Activated CD8-positive, alpha-beta T cell treated with anti-CD3 and anti-CD28 coated beads, Interleukin-2, amount 10 ng/mL, durations not matched to agents 7 days and 5 days (primary cell): ENCODE results near the gene MACC1. TPM values are rescaled to one million over a fixed set of nuclear protein-coding genes. Genes with fewer than 3 reads are reported as not detected.
"Not testable (repeated sequence)": the region's sequence is repeated elsewhere in the genome, so short reads cannot be mapped to it uniquely, and the experiment has no call there.

ENCODE experiments used
- ATAC-seq: fragments of 150-1000 bp; cut with Tn5 transposase; one replicate; pipeline ENCODE4 v1.10.0; 2021; ENCODE audit warnings: moderate library complexity
- CTCF ChIA-PET: fragments of 350-600 bp; sonication (Branson Sonifier 250); formaldehyde crosslinking; loops from one replicate; lab custom pipeline; 2021; ENCODE audit warnings: antibody characterized with exemption; lab: Charles Lee
- POLR2A ChIA-PET: fragments of 350-600 bp; sonication (Branson Sonifier 250); formaldehyde crosslinking; loops from one replicate; lab custom pipeline; 2021; ENCODE audit warnings: antibody characterized with exemption; lab: Charles Lee
- DNase-seq: peaks from one replicate; pipeline ENCODE4 v3.0.0-alpha.2; 2020
- H3K27ac Mint-ChIP-seq: one replicate; pipeline ENCODE4 v1.8.0; 2021; ENCODE audit warnings: mild to moderate bottlenecking, mixed read lengths
- H3K27me3 Mint-ChIP-seq: one replicate; pipeline ENCODE4 v1.8.0; 2021; ENCODE audit warnings: low read depth, mixed read lengths
- H3K36me3 Mint-ChIP-seq: one replicate; pipeline ENCODE4 v1.8.0; 2021; ENCODE audit warnings: low read depth, mixed read lengths
- H3K4me1 Mint-ChIP-seq: one replicate; pipeline ENCODE4 v1.8.0; 2021; ENCODE audit warnings: low read depth, mixed read lengths
- H3K4me3 Mint-ChIP-seq: one replicate; pipeline ENCODE4 v1.8.0; 2021; ENCODE audit warnings: mild to moderate bottlenecking, mixed read lengths
- H3K9me3 Mint-ChIP-seq: one replicate; pipeline ENCODE4 v1.8.0; 2022; ENCODE audit warnings: mixed read lengths; ENCODE audit not compliant: insufficient read depth
- total RNA-seq, 2 experiments: library from RNA; stranded (reverse); gene quantifications; one replicate each; pipeline ENCODE4 v1.2.3, GENCODE V29; 2021

The MACC1 gene
- total RNA-seq, 2 experiments from 2014 or later: 0.39 to 0.55 TPM

DNA sequence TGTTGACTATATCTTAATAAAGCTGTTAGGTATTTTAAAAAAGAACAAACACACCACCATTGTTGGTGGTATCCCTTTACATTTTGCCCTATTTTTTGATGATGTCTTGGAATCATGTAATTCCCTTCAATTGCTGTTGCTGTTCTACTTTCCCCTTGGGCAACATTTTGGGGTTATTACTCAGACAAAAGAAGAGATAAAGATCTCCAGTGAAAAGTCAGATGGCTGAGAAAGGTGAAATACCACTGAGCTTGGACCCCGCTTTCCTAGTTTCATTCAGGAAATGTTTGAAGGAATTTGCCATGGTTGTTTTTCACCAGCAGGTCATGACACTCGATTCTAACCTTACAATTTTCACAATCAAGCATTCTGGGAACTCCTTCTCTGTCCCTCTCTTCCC lies 84.6 kb downstream of the MACC1 start:
- Mint-ChIP-seq H3K27me3 (no peaks in the 10 kb centered on the region), H3K36me3 (no peaks in the 10 kb centered on the region), H3K27ac (no peak overlapping the region), H3K4me1 (no peaks in the 10 kb centered on the region), H3K4me3 (no peak overlapping the region), H3K9me3 (no peaks in the 10 kb centered on the region)
- ATAC-seq (no peak), DNase-seq (no peak)
- ChIA-PET CTCF (no interaction called here), POLR2A (no interaction called here)

DNA sequence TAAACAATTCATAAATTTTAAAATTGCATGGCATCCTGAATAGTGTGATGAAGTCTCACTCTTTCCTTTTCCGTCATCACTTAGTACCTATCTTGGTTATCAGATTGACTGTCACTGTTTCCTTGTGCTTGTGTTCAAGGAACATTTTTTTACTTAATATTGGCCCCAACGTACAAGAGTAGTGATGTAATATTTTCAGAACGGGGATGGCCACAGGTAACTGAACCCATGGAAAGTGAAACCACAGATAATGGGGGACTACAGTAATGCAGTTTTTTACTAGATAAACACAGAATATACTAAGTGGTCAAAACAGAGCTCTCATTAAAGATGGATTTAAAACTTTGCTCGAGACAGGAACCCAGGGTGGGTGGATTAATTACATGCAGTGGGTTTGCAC lies 85.4 kb downstream of the MACC1 start:
- no peaks in the 10 kb centered on the region for H3K9me3 Mint-ChIP-seq
- no peaks in the 10 kb centered on the region for H3K4me1 Mint-ChIP-seq
- no peaks in the 10 kb centered on the region for H3K36me3 Mint-ChIP-seq
- DNase-seq (no peak), ATAC-seq (no peak)
- H3K27ac Mint-ChIP-seq: no peak overlapping the region
- peaks cover 2% of the 10 kb centered on the region for H3K27me3 Mint-ChIP-seq
- no peak overlapping the region for H3K4me3 Mint-ChIP-seq
- CTCF ChIA-PET: no interaction called here
- POLR2A ChIA-PET: no interaction called here

DNA sequence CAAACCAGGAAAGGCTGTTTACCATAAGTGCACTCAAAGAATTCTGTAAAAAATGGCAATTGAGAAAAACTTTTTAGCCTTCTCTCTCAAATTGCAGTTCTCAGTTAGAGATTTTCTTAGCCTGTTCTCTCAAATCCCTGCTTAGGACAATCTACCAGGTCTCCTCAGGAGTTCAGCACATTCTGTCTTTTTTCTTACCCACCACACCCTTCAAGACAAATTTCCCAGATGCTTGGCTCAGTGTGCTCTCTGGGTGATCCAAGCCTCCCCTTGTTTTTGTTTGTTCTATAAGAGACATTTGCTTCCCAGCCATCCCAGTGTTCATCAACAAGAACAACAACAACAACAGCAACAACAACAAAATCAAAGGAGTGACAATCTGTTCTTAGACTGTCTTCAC lies 87.3 kb downstream of the MACC1 start:
- Mint-ChIP-seq H3K27me3 (peaks cover 4% of the 10 kb centered on the region), H3K27ac (no peak overlapping the region), H3K36me3 (no peaks in the 10 kb centered on the region), H3K4me3 (no peak overlapping the region), H3K4me1 (no peaks in the 10 kb centered on the region), H3K9me3 (no peaks in the 10 kb centered on the region)
- ChIA-PET CTCF (no interaction called here), POLR2A (no interaction called here)
- DNase-seq: no peak
- ATAC-seq: no peak

DNA sequence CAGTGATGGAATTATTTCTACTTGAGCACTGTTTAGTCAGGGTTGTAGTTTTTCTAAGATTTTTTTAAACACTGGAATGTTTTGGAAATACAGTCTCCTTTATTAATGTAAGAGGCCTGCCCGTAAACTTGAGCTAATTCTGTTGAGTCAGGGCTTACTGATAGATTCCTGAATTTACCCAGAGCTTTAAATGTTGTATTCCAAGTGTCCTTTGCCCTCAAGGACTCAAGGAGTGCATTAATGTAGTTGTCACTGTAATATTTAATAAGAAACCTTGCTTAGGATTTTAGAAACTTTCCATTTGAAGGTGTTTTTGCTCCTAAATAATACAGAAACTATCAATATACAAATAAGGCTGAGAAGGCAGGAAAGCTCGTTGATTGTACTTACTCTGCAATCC lies 89.2 kb downstream of the MACC1 start:
- Mint-ChIP-seq H3K36me3 (no peaks in the 10 kb centered on the region), H3K4me3 (no peak overlapping the region), H3K27ac (no peak overlapping the region), H3K4me1 (no peaks in the 10 kb centered on the region), H3K9me3 (no peaks in the 10 kb centered on the region), H3K27me3 (peaks cover 4% of the 10 kb centered on the region)
- ChIA-PET CTCF (no interaction called here), POLR2A (no interaction called here)
- ATAC-seq: no peak
- DNase-seq: no peak

DNA sequence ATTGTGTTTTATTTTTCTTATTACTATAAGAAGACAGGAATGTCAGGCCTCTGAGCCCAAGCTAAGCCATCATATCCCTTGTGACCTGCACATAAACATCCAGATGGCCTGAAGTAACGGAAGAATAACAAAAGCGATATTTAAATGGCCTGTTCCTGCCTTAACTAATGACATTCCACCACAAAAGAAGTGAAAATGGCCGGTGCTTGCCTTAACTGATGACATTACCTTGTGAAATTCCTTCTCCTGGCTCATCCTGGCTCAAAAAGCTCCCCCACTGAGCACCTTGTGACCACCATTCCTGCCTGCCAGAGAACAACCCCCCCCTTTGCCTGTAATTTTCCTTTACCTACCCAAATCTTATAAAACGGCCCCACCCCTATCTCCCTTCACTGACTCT lies 91.1 kb downstream of the MACC1 start:
- DNase-seq, POLR2A ChIA-PET, ATAC-seq, CTCF ChIA-PET, H3K9me3 Mint-ChIP-seq, H3K4me1 Mint-ChIP-seq, H3K36me3 Mint-ChIP-seq, H3K27ac Mint-ChIP-seq, H3K27me3 Mint-ChIP-seq, H3K4me3 Mint-ChIP-seq: not testable (repeated sequence)

DNA sequence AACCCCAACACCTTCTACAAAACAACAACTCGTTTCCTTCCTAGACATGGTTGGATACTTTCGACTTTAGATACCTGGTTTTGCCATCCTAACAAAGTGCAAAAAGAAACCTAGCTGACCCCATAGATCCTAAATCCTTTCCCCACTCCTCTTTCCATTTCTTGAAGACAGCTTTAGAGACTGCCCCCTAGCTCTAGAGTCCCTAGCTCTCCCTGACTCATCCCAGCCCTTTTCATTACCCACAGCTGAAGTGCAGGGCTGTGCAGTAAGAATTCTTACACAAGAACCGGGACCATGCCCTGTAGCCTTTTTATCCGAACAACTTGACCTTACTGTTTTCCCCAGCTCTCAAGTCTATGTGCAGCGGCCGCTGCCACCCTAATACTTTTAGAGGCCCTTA lies 93.1 kb downstream of the MACC1 start:
- H3K4me1 Mint-ChIP-seq, H3K4me3 Mint-ChIP-seq, ATAC-seq, H3K9me3 Mint-ChIP-seq, POLR2A ChIA-PET, H3K27me3 Mint-ChIP-seq, H3K36me3 Mint-ChIP-seq, CTCF ChIA-PET, H3K27ac Mint-ChIP-seq, DNase-seq: not testable (repeated sequence)

DNA sequence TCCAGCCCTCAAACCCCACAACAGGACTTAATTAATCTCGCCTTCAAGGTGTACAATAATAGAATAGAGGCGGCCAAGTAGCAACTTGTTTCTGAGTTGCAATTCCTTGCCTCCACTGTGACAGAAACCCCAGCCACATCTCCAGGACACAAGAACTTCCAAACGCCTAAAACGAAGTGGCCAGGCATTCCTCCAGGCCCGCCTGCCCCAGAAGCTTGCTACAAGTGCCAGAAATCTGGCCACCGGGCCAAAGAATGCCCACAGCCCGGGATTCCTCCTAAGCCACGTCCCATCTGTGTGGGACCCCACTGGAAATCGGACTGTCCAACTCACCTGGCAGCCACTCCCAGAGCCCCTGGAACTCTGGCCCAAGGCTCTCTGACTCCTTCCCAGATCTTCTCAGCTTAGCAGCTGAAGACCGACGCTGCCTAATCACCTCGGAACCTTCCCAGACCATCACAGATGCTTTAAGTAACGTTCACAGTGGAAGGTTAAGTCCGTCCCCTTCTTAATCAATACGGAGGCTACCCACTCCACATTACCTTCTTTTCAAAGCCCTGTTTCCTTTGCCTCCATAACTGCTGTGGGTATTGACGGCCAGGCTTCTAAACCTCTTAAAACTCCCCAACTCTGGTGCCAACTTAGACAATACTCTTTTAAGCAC lies 94.4 kb downstream of the MACC1 start:
- H3K4me1 Mint-ChIP-seq, ATAC-seq, H3K27ac Mint-ChIP-seq, H3K4me3 Mint-ChIP-seq, DNase-seq, POLR2A ChIA-PET, H3K27me3 Mint-ChIP-seq, H3K9me3 Mint-ChIP-seq, CTCF ChIA-PET, H3K36me3 Mint-ChIP-seq: not testable (repeated sequence)

DNA sequence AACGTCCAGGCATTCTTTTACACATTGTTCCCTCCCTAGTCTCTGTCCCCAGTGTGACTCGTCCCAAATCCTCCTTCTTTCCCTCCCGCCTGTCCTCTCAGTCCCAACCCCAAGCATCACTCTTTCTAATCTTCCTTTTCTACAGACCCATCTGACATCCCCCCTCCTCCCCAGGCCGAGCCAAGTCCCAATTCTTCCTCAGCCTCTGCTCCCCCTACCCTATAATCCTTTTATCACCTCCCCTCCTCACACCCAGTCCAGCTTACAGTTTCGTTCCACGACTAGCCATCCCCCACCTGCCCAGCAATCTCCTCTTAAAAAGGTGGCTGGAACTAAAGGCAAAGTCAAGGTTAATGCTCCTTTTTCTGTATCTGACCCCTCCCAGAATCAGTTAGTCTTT lies 95.1 kb downstream of the MACC1 start:
- Mint-ChIP-seq H3K27me3 (peaks cover 6% of the 10 kb centered on the region), H3K4me3 (no peak overlapping the region), H3K9me3 (no peaks in the 10 kb centered on the region), H3K4me1 (no peaks in the 10 kb centered on the region), H3K27ac (no peak overlapping the region), H3K36me3 (no peaks in the 10 kb centered on the region)
- CTCF ChIA-PET: no interaction called here
- no peak for ATAC-seq
- POLR2A ChIA-PET: no interaction called here
- no peak for DNase-seq

DNA sequence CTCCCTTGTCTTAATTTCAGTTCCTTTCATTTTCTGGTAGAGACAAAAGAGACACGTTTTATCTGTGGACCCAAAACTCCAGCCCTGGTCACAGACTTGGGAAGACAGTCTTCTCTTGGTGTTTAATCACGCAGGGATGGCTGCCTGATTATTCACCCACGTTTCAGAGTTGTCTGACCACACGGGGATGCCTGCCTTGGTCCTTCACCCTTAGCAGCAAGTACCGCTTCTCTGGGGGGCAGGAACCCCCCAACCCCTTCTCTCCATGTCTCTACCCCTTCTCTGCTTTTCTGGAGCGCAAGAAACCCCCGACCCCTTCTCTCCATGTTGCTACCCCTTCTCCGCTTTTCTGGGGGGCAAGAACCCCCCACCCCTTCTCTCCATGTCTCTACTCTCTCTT lies 95.8 kb downstream of the MACC1 start:
- ChIA-PET CTCF (no interaction called here), POLR2A (no interaction called here)
- no peaks in the 10 kb centered on the region for H3K4me1 Mint-ChIP-seq
- H3K36me3 Mint-ChIP-seq: no peaks in the 10 kb centered on the region
- peaks cover 3% of the 10 kb centered on the region for H3K27me3 Mint-ChIP-seq
- no peak overlapping the region for H3K4me3 Mint-ChIP-seq
- DNase-seq: no peak
- no peak for ATAC-seq
- no peak overlapping the region for H3K27ac Mint-ChIP-seq
- H3K9me3 Mint-ChIP-seq: no peaks in the 10 kb centered on the region

DNA sequence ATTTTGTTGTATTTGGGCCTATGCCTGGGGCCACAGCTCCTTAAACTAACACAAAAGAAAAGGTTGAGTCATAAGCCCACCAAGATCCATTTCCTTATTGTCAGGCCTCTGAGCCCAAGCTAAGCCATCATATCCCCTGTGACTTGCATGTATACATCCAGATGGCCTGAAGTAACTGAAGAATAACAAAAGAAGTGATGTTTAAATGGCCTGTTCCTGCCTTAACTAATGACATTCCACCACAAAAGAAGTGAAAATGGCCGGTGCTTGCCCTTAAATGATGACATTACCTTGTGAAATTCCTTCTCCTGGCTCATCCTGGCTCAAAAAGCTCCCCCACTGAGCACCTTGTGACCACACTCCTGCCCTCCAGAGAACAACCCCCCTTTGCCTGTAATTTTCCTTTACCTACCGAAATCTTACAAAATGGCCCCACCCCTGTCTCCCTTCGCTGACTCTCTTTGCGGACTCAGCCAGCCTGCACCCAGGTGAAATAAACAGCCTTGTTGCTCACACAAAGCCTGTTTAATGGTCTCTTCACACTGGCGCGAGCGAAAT lies 96.5 kb downstream of the MACC1 start:
- CTCF ChIA-PET, ATAC-seq, H3K4me1 Mint-ChIP-seq, H3K36me3 Mint-ChIP-seq, H3K27ac Mint-ChIP-seq, H3K4me3 Mint-ChIP-seq, DNase-seq, H3K27me3 Mint-ChIP-seq, H3K9me3 Mint-ChIP-seq, POLR2A ChIA-PET: not testable (repeated sequence)

DNA sequence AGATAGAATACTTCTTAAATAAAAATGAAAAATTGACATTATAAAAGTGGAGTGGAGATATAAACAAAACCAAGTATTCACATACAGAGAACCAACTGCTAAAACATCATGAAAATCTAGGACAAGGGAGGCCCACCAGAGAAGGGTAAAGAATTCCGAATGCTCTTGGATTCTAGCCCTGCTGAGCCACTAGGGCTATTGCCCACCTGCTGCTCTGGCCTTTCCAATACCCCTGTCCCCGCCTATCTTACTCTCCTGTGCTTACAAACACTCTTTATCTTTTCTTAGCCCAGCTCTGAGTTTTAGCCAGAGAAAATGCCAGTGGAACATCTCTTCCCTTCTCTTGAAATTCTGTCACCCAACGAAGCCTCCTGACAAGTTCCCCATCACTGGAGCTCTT lies 100.3 kb downstream of the MACC1 start:
- CTCF ChIA-PET: no interaction called here
- Mint-ChIP-seq H3K4me3 (no peak overlapping the region), H3K9me3 (no peaks in the 10 kb centered on the region), H3K27me3 (peaks cover 3% of the 10 kb centered on the region), H3K4me1 (peaks cover 27% of the 10 kb centered on the region), H3K36me3 (no peaks in the 10 kb centered on the region), H3K27ac (no peak overlapping the region)
- DNase-seq (no peak), ATAC-seq (no peak)
- POLR2A ChIA-PET: no interaction called here

DNA sequence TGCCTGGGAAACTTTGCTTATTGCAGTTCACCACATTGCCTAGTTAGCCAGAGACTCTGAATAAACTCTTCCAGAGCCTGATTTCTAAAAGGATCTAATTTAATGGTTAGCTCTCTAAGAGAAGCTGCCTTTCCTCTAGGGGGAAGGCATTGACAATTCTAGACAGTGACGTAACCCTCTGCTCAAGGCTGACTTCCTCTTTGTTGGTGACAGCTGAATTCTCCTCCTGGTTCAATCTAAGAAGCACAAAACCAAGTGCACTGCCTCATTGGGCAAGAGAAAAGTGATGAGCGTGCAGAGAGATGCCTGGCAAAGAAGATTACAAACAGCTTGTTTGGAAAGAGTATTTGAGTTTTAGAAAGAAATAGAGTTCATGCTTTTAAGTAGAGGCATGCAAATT lies 102.7 kb downstream of the MACC1 start:
- Mint-ChIP-seq H3K9me3 (no peaks in the 10 kb centered on the region), H3K4me1 (peaks cover 31% of the 10 kb centered on the region), H3K27ac (peak overlapping the region; percentile 7), H3K4me3 (no peak overlapping the region), H3K27me3 (peaks cover 3% of the 10 kb centered on the region), H3K36me3 (no peaks in the 10 kb centered on the region)
- ChIA-PET POLR2A (no interaction called here), CTCF (no interaction called here)
- peak; percentile 33 for DNase-seq
- peak; percentile 67 for ATAC-seq
